ENCODE data around the gene SAFB2.

DNA sequence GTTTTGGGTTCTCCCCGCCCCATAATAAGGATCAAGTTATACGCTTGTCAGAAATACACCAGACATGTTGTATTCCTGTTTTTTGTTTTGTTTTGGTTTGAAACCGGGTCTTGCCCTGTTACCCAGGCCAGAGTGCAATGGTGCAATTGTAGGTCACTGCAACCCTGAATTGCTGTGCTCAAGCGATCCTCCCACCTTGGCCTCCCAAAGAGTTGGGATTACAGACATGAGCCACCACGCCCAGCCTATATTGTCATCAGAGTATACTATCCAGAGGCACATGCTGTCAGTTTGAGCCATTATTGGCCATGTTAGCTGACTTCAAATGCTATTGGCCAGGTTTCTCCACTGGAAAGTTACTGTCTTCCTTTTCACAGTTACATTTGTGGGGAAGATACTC is 10.1 kb upstream of the SAFB2 start:
- TF ChIP-seq, protein P1, sequence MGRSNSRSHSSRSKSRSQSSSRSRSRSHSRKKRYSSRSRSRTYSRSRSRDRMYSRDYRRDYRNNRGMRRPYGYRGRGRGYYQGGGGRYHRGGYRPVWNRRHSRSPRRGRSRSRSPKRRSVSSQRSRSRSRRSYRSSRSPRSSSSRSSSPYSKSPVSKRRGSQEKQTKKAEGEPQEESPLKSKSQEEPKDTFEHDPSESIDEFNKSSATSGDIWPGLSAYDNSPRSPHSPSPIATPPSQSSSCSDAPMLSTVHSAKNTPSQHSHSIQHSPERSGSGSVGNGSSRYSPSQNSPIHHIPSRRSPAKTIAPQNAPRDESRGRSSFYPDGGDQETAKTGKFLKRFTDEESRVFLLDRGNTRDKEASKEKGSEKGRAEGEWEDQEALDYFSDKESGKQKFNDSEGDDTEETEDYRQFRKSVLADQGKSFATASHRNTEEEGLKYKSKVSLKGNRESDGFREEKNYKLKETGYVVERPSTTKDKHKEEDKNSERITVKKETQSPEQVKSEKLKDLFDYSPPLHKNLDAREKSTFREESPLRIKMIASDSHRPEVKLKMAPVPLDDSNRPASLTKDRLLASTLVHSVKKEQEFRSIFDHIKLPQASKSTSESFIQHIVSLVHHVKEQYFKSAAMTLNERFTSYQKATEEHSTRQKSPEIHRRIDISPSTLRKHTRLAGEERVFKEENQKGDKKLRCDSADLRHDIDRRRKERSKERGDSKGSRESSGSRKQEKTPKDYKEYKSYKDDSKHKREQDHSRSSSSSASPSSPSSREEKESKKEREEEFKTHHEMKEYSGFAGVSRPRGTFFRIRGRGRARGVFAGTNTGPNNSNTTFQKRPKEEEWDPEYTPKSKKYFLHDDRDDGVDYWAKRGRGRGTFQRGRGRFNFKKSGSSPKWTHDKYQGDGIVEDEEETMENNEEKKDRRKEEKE (IDR thresholded peaks at IDR 0.05), result no peak
- TF ChIP-seq SPI1 (IDR thresholded peaks at IDR 0.05; ENCODE audit: borderline replicate concordance, insufficient read depth, low read depth, low read length) (no peak), CEBPB (IDR thresholded peaks at IDR 0.05; ENCODE audit: borderline replicate concordance in 1 of 2, low read depth in 2 of 2, low read length in 2 of 2) (no peak), POLR2AphosphoS5 (IDR thresholded peaks at IDR 0.05; ENCODE audit: low read length) (no peak), HDAC2 (IDR thresholded peaks at IDR 0.05) (no peak), SMC3 (IDR thresholded peaks at IDR 0.05; ENCODE audit: borderline replicate concordance, low read length) (no peak), ZSCAN29 (IDR thresholded peaks at IDR 0.05) (no peak), ZNF274 (IDR thresholded peaks at IDR 0.05; ENCODE audit: insufficient read depth, insufficient read length) (no peak), YY1 (IDR thresholded peaks at IDR 0.05; ENCODE audit: low read depth, low read length) (no peak), FOXM1 (IDR thresholded peaks at IDR 0.05; ENCODE audit: low read depth, low read length) (no peak)
- TF ChIP-seq, protein P2, sequence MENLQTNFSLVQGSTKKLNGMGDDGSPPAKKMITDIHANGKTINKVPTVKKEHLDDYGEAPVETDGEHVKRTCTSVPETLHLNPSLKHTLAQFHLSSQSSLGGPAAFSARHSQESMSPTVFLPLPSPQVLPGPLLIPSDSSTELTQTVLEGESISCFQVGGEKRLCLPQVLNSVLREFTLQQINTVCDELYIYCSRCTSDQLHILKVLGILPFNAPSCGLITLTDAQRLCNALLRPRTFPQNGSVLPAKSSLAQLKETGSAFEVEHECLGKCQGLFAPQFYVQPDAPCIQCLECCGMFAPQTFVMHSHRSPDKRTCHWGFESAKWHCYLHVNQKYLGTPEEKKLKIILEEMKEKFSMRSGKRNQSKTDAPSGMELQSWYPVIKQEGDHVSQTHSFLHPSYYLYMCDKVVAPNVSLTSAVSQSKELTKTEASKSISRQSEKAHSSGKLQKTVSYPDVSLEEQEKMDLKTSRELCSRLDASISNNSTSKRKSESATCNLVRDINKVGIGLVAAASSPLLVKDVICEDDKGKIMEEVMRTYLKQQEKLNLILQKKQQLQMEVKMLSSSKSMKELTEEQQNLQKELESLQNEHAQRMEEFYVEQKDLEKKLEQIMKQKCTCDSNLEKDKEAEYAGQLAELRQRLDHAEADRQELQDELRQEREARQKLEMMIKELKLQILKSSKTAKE (IDR thresholded peaks at IDR 0.05; ENCODE audit: low read depth, poor library complexity, severe bottlenecking), result no peak
- TF ChIP-seq, protein P3, sequence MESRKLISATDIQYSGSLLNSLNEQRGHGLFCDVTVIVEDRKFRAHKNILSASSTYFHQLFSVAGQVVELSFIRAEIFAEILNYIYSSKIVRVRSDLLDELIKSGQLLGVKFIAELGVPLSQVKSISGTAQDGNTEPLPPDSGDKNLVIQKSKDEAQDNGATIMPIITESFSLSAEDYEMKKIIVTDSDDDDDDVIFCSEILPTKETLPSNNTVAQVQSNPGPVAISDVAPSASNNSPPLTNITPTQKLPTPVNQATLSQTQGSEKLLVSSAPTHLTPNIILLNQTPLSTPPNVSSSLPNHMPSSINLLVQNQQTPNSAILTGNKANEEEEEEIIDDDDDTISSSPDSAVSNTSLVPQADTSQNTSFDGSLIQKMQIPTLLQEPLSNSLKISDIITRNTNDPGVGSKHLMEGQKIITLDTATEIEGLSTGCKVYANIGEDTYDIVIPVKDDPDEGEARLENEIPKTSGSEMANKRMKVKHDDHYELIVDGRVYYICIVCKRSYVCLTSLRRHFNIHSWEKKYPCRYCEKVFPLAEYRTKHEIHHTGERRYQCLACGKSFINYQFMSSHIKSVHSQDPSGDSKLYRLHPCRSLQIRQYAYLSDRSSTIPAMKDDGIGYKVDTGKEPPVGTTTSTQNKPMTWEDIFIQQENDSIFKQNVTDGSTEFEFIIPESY (IDR thresholded peaks at IDR 0.05), result no peak
- TF ChIP-seq, protein P4, sequence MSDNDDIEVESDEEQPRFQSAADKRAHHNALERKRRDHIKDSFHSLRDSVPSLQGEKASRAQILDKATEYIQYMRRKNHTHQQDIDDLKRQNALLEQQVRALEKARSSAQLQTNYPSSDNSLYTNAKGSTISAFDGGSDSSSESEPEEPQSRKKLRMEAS (IDR thresholded peaks at IDR 0.05; ENCODE audit: low read depth, low read length), result no peak
